A549 (cell line): ENCODE measurements around the gene PIGB. TPM values are rescaled to one million over a fixed set of nuclear protein-coding genes. Genes with fewer than 3 reads are reported as not detected.

ENCODE experiments used
- ATAC-seq, 2 experiments: fragments of 200-7000 bp in 1 of 2; fragments of >200 bp in 1 of 2; cut with Nextera tagmentation in 1 of 2; cut with Tn5 transposase in 1 of 2; 3 replicates each; pipeline versions ENCODE4 v1.8.0 to v1.9.1; 2018 to 2020; ENCODE audit warnings: mild to moderate bottlenecking in 1 of 2, moderate library complexity in 1 of 2
- CTCF ChIA-PET: fragments of 300-600 bp; sonication (Branson Sonifier 250); formaldehyde crosslinking; extraction: SDS; loops from one replicate; lab custom pipeline; 2021; ENCODE audit warnings: antibody characterized with exemption, inconsistent platforms; lab: Yijun Ruan, JAX
- POLR2A ChIA-PET: fragments of 350-600 bp; formaldehyde crosslinking; extraction: SDS; loops from one replicate; lab custom pipeline; 2021; ENCODE audit warnings: antibody characterized with exemption, inconsistent platforms; lab: Yijun Ruan, JAX
- DNase-seq, 2 experiments: peaks; one replicate each; pipeline versions ENCODE4 v3.0.0 to v3.0.0-alpha.2; 2011 to 2016; ENCODE audit warnings: low read depth in 1 of 2, low spot score in 1 of 2
- FAIRE-seq: peaks from 2 replicates; lab custom pipeline; 2011; peaks lifted over from hg19 to GRCh38; lab: Jason Lieb, UNC
- H3K27ac ChIP-seq, 2 experiments: fragments of >200 bp; sonication (Bioruptor Twin); formaldehyde crosslinking; 3 replicates each; pipeline ENCODE4 v1.5.1; 2016 to 2017
- H3K4me1 ChIP-seq: fragments of >200 bp; sonication (Bioruptor Twin); formaldehyde crosslinking; 3 replicates; pipeline ENCODE4 v1.6.1; 2016
- H3K4me2 ChIP-seq: fragments of >200 bp; sonication (Bioruptor Twin); formaldehyde crosslinking; 3 replicates; pipeline ENCODE4 v1.6.1; 2016
- H3K4me3 ChIP-seq: fragments of >200 bp; sonication (Bioruptor Twin); formaldehyde crosslinking; 3 replicates; pipeline ENCODE4 v1.5.1; 2016
- H3K9me3 ChIP-seq: fragments of >200 bp; sonication (Bioruptor Twin); formaldehyde crosslinking; 3 replicates; pipeline ENCODE4 v1.6.1; 2016
- CBX8 ChIP-seq: fragments of 200-600 bp; sonication (generic); IDR thresholded peaks from 2 replicates; pipeline ENCODE4 v1.6.1; 2016
- E2F6 ChIP-seq: IDR thresholded peaks from 2 replicates; pipeline ENCODE4 v1.6.1; 2012; ENCODE audit warnings: low read depth, borderline replicate concordance
- ELK1 ChIP-seq: fragments of 150-350 bp; IDR thresholded peaks from 2 replicates; pipeline ENCODE4 v1.6.1; 2014; ENCODE audit warnings: low read depth, mild to moderate bottlenecking, low read length
- ESRRA ChIP-seq: fragments of 150-350 bp; IDR thresholded peaks from 2 replicates; pipeline ENCODE4 v1.6.1; 2014; ENCODE audit warnings: mild to moderate bottlenecking, low read length, borderline replicate concordance
- HDAC2 ChIP-seq: fragments of 200-600 bp; sonication (generic); IDR thresholded peaks from 2 replicates; pipeline ENCODE4 v1.6.1; 2016
- HEYL ChIP-seq: fragments of 250-450 bp; sonication (Bioruptor Pico); IDR thresholded peaks from 2 replicates; pipeline ENCODE4 v1.8.0; 2021; ENCODE audit warnings: mild to moderate bottlenecking, moderate library complexity
- HOXB5 ChIP-seq: fragments of 250-450 bp; sonication (Bioruptor Pico); IDR thresholded peaks from 2 replicates; pipeline ENCODE4 v1.5.0; 2020; ENCODE audit warnings: mild to moderate bottlenecking, moderate library complexity
- JUN ChIP-seq, 2 experiments: fragments of >200 bp; sonication (Bioruptor Twin); formaldehyde crosslinking; IDR thresholded peaks; 2 replicates in 1 of 2; 3 replicates in 1 of 2; pipeline ENCODE4 v1.6.1; 2016 to 2017
- MAZ ChIP-seq: fragments of 150-350 bp; IDR thresholded peaks from 2 replicates; pipeline ENCODE4 v1.6.1; 2014; ENCODE audit warnings: antibody characterized with exemption, low read depth, low read length, borderline replicate concordance
- MYC ChIP-seq: IDR thresholded peaks from 2 replicates; pipeline ENCODE4 v1.6.1; 2012; ENCODE audit warnings: mild to moderate bottlenecking, inconsistent platforms, low read length, improper control_type of control experiment, borderline replicate concordance
- PBX3 ChIP-seq: IDR thresholded peaks from 2 replicates; pipeline ENCODE4 v1.6.1; 2012
- POLR2AphosphoS2 ChIP-seq: conservative IDR thresholded peaks from 2 replicates; pipeline ENCODE4 v1.6.1; 2012; ENCODE audit warnings: low read length, improper control_type of control experiment, inconsistent platforms
- ZFP36 ChIP-seq: fragments of 450-650 bp; IDR thresholded peaks from 2 replicates; pipeline ENCODE4 v1.6.1; 2014; ENCODE audit warnings: borderline replicate concordance; ENCODE audit not compliant: partially characterized antibody
- ZSCAN20 ChIP-seq: fragments of 250-450 bp; sonication (Bioruptor Pico); IDR thresholded peaks from 2 replicates; pipeline ENCODE4 v1.8.0; 2022; ENCODE audit warnings: mild to moderate bottlenecking, moderate library complexity
- WGBS: methylation state at CpG from one replicate; pipeline ENCODE4 v1.1.6; 2017; ENCODE audit errors: missing lambda C conversion rate; 5-methylcytosine and 5-hydroxymethylcytosine counted together
- polyA plus RNA-seq, 4 experiments: library from polyadenylated mRNA; depleted of rRNA in 3 of 4; stranded (reverse); fragments of >200 nt; fragmentation: RNase III in 1 of 4; extraction: RNeasy Plus Mini Kit Qiagen cat#74134 plus additional on column Dnase treatment in 1 of 4; gene quantifications; 2 replicates in 3 of 4; 3 replicates in 1 of 4; pipeline ENCODE4 v1.2.3, GENCODE V29; 2011 to 2017

The PIGB gene
- polyA plus RNA-seq, 2 of the 4 experiments (the other 2 are of a cell fraction) = 21.5 to 43.3 TPM

- ChIA-PET CTCF (interaction anchor here (1.2 kb wide), 1 partner anchor 21 kb away, joined by 4 read pairs; no protein-coding TSS in a partner anchor), POLR2A (no interaction called here)
- DNase-seq = no peak
- Histone ChIP-seq H3K9me3 (no peaks in the 10 kb centered on the region), H3K4me3 (no peak overlapping the region), H3K4me2 (no peak overlapping the region), H3K27ac (no peak overlapping the region), H3K4me1 (peaks cover 13% of the 10 kb centered on the region; the same call in 2 of the 3 replicates)
- TF ChIP-seq POLR2AphosphoS2 = no peak
- TF ChIP-seq MYC = no peak
- no peak for TF ChIP-seq ZSCAN20 (CRISPR knock-in tag)
- TF ChIP-seq CBX8 = no peak
- no peak for TF ChIP-seq ELK1
- TF ChIP-seq E2F6 = no peak
- TF ChIP-seq MAZ = no peak
- no peak for TF ChIP-seq HDAC2
- no peak for ATAC-seq
- WGBS = 93% methylated on average over 6 of the region's 6 CpGs
- no peak for FAIRE-seq
These were observed 41.2 kb downstream of the PIGB start for GRCh38 chr15:55360256-55360655.

- FAIRE-seq = no peak
- Histone ChIP-seq H3K4me2 (no peak overlapping the region), H3K27ac (no peak overlapping the region), H3K4me1 (peaks cover 13% of the 10 kb centered on the region; the same call in 2 of the 3 replicates), H3K4me3 (no peak overlapping the region), H3K9me3 (no peaks in the 10 kb centered on the region)
- TF ChIP-seq ESRRA = no peak
- no peak for TF ChIP-seq PBX3
- no peak for TF ChIP-seq JUN (IDR thresholded peaks at IDR 0.05)
- TF ChIP-seq HEYL (CRISPR knock-in tag) = no peak
- no peak for ATAC-seq
- WGBS = 93% methylated on average over 10 of the region's 10 CpGs
- ChIA-PET CTCF (interaction anchor here (1.0 kb wide), 1 partner anchor 47 kb away, joined by 4 read pairs; the partner anchor contains the start of genes CCPG1 and PIERCE2), POLR2A (no interaction called here)
- no peak for DNase-seq
These were observed 42.0 kb downstream of the PIGB start for GRCh38 chr15:55361048-55361447.

- FAIRE-seq (no peak), DNase-seq (no peak), ATAC-seq (no peak)
- ChIA-PET CTCF (interaction anchor here (0.8 to 1.0 kb wide), 2 partner anchors 32 to 73 kb away, joined by 3 read pairs; no protein-coding TSS in a partner anchor), POLR2A (interaction anchor here (0.6 kb wide), 1 partner anchor 23 kb away, joined by 3 read pairs; no protein-coding TSS in a partner anchor)
- Histone ChIP-seq H3K4me1 (peaks cover 11% of the 10 kb centered on the region; the same call in 2 of the 3 replicates), H3K9me3 (no peaks in the 10 kb centered on the region), H3K4me3 (no peak overlapping the region), H3K27ac (no peak overlapping the region), H3K4me2 (no peak overlapping the region)
- no peak for TF ChIP-seq CBX8
- 98% methylated on average over 2 of the region's 2 CpGs for WGBS
These were observed 43.6 kb downstream of the PIGB start for GRCh38 chr15:55362641-55363040.

GRCh38 chr15:55366981-55367380 is 48.0 kb downstream of the PIGB start:
- TF ChIP-seq ZFP36 = no peak
- no peak for TF ChIP-seq HOXB5 (CRISPR knock-in tag)
- TF ChIP-seq HDAC2 = no peak

More at GRCh38 chr15:55366981-55367380, 48.0 kb downstream of the PIGB start:
- no peak overlapping the region for H3K4me3 ChIP-seq
- peak; percentile 18 for FAIRE-seq
- CTCF ChIA-PET = interaction anchor here (1.9 kb wide), 1 partner anchor 8 kb away, joined by 5 read pairs; no protein-coding TSS in a partner anchor
- 85% methylated on average over 1 of the region's 1 CpG for WGBS
- POLR2A ChIA-PET = interaction anchor here (1.1 kb wide), 1 partner anchor 73 kb away, joined by 3 read pairs; no protein-coding TSS in a partner anchor
- no peak overlapping the region for H3K4me2 ChIP-seq
- H3K4me1 ChIP-seq = peaks cover 4% of the 10 kb centered on the region; the same call in 1 of the 3 replicates
- no peak overlapping the region for H3K27ac ChIP-seq
- no peaks in the 10 kb centered on the region for H3K9me3 ChIP-seq
- DNase-seq = no peak
- ATAC-seq = no peak
